Measurements from ENCODE around the gene CGN.
"Not testable (repeated sequence)": the region's sequence is repeated elsewhere in the genome, so short reads cannot be mapped to it uniquely, and the experiment has no call there.

The CGN gene

DNA sequence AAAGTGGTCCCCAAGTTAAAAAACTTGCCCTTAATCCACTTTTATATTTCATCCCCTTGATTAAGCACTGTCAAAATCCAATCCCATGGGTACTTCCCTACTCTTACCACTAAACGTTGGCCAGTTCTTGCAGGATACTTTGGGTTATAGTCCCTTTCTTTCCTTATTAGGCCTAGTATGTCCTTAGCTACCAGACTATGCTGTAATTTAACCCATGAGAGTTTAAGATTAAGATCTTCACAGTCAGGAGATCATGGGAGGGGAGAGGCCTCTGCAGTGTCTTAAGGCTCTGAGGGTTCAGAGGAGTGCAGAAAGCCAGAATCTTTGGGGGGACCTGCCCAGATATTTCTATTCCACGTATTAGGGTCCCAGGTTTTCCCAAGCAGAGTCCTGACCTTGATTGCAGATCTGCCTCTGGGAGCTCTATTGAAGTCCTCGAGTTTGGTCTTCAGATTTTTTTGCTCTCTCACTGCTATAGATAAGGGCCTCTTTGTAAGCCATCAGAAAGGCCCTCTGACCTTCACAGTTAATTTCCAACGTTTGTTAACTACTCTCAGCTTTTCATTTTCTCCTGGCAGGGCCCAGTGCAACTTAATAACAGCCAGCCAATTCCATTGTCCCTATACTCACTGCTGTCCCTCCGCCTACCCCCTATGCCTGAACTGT, 9.0 kb upstream of the CGN start:
- DNase-seq, result no peak

DNA sequence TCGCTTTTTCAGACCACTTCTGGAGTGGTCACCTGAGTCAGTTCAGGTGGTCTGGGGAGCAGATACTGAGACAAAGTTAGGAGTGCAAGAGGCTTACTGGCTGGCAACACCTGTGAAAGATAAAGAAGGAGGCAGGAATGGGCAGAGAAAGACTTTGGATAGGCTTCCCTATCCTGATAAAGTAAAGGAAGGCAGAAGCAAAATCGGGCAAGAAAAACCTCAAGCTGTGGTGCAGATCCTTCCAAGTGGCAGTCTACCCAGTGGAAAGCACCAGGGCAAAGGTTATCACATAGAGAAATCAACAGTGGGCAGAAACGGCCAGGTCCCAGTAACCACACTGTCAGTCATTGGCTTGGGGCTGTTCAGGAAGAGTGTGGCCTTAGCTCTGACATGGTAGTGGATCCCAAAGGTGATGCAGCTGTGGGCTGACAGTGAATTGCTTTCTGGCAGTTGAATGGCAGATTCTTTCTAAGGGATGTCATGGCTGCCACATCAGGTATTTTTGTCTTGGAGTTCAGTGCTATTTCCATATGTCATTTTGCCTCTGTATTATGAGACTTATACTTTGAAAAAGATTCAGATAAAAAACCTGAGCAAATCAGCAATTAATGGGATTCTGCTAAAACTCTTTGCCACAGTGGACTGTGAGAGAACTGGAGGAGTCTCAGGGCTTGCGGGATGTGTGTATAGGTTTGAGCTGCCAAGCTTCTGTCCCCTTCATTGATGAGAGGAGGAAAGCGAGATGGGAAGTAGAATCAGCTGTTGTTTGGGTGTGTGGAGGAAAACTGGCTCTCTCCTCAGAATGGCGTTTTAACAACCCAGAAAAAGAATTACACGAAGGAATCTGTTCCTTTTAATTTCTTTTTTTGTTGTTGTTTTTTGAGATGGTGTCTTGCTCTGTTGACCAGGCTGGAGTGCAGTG, 8.1 kb upstream of the CGN start:
- DNase-seq, result no peak

DNA sequence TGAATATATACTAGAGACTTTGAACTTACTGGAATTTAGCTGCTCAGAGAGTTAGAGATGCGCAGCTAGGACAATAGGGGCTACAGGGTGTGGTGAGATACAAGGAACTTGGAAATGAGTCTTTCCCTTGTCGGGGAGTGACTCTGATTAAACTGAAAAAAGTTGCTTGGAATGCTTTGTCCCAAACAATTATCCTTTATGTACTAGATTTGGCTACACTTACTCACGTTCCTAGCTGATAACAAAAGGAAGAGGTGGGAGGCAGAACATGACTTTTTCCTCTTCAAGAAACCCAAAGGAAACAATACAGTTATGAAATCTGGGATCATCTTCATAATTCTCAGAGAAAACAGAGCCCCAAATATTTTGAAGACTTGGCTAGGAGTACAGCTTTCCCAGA, 6.9 kb upstream of the CGN start:
- DNase-seq, result no peak

DNA sequence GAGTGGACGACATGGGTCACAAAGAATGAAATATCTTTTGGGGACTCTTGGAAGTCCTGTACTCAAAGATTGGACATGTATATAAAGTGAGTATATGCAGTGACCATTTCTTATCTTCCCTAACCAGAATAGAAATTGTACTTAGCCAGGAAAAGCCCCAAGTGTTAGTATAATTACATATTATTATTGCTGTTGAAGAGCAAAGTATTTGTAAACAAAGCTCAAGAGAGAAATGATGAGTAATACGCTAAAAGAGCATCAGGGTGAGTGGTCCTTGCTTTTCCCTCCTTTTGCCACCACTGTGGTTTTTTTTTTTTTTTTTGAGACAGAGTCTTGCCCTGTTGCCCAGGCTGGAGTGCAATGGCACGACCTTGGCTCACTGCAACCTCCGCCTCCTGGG, 6.4 kb upstream of the CGN start:
- DNase-seq, result no peak

DNA sequence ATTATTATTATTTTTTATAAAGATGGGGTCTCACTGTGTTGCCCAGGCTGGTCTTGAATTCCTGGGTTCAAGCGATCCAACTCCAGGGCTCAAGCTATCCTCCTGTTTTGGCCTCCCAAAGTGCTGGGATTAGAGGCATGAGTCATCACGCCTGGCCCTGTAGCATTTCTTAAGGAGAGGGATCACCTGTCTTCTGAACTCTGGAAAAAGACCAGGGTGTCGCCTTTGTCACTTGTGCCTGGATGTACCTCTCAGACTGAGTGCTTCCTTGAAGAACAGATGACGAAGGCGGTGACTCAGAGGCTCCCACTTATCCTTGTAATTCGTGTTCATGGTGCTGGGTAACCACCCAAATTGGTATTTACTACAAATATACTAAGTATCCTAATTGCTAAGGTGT, 2.4 kb upstream of the CGN start:
- no peak for DNase-seq

DNA sequence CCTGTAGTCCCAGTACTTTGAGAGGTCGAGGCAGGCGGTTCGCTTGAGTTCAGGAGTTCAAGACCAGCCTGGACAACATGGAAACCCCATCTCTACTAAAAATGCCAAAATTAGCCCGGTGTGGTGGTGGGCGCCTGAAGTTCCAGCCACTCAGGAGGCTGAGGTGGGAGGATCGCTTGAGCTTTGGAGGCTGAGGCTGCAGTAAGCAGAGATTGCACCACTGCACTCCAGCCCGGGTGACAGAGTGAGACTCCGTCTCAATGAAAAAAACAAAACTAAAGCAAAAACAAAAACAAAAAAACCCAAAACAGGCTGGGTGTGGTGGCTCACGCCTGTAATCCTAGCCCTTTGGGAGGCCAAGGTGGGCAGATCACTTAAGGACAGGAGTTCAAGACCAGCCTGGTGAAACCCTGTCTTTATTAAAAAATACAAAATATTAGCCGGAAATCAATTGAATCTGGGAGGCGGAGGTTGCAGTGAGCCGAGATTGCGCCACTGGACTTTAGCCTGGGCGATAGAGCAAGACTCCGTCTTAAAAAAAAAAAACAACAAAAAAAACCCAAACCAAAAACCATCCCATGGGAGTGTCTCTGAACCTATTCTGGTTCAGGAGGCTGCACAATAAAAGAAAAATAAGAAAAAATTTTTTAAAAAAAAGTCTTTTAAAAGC, 1.7 kb upstream of the CGN start:
- no peak for DNase-seq

DNA sequence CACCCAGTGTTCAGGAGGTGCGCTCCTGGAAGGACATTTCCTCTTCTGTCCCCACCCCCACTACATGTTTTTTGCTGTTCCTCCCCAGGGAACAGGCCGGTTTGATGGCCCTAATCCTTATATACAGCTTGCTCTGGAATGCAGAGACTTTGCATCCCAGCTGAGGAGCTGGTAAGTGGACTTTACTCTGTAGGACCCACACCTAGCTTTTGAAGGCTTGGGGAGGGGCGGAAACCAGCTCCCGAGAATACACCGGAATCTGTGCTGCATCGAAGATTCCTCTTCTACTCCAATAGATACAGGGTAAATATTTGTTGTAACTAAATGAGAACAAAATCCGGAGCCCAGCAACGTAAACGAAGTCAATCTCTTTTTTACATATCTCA, 1.2 kb upstream of the CGN start:
- DNase-seq, result no peak

DNA sequence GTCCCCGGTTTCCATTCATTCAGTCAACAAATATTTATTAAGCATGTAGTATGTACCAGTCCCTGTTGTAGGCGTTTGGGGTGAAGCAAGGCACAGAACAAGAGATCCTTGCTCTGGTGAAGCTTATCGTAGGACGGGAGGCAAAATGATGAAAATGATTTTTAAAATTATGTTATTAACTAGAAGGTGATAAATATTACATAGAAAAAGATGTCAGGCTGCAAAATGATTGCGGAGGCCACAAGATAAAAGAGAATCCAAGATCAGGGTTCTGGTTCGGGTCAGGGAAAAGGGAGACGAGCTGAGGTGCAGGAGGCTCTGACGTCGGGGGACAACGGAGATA, 602 bp upstream of the CGN start:
- no peak for DNase-seq

DNA sequence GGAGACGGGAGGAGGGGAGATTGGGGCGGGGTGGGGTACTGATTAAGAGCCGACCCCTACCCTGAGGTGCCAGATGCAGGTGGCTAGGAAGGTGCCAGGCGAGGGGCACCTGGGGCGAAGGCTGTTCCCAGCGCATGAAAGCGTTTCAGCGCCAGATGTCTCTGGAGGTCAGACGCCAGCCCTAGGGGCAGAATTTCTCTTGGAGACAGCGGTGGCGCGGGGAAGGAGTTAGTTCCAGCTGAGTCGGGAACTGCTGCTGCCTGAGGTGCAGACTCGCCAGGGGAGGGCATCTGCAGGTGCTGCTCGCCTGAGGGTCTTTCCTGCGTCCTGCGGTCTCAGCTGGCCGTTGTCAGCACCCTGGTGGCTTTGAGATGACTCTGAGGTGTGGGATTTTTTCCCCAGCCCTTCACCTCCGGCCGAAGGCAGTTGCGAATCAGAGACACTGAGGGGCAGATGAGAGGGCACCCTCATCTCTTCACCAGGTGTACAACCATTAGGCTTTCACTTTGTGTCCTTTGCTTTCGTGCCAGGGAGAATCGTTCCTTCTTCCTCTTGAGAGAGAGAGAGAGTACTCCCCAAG, 539 bp downstream of the CGN start:
- DNase-seq, result no peak

DNA sequence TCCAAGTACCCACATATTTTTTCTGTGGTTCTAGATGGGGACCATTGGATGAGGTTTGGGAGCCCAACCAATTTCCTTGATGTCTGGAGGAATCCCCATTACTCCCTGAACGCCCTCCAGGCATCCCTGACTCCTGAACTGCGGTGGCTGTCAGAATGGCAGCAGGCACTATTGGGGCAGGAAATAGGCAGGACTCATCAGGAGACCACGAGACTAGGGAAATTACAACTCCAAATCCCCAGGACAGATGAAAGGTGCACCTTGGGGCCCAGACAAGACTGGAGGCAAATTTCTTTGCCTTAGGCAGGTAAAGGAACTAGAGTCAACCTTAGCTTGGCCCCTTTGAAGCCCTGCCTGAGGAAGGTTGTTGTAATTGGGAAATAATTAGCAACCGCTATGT, 1.1 kb downstream of the CGN start:
- DNase-seq, result no peak

DNA sequence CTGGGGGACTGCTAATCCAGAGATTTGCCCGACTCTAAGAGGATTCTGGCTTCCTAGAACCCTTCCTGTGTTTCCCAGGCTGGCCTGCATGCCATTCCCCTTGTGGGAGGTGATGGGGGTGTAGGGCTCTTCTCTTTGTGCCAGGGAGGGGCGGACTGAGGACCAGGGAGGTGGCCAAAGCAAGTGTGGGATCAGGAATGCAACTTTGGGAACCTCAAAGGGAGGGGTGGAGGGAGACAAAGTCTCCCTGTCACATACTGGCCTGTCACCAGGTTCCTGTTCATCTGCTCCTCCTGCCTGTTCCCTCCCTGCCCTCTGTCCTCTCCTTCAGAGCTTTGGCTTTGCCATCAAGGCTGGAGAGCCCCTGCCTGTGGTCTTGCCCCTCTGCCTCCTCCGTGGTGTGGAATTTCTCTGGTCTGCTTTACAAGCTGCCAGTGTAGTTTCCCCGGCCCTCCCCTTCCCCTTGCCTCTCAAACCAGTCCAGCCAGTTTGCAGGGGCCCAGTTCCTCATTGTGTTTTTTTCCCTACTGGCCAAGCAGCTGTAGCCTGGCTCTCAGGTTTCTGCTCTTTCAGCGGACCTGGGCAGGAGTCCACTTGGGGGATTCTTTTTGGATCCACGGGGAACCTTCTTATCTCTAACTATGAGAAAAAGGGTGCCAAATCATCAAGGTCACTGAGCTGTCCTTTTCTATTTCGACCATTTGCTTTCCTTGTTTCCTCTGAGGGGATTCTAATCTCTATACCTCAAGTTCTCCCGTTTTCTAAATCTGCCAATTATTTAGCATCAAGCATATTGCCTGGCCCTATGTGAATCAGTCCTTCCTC, 1.8 kb downstream of the CGN start:
- no peak for DNase-seq

DNA sequence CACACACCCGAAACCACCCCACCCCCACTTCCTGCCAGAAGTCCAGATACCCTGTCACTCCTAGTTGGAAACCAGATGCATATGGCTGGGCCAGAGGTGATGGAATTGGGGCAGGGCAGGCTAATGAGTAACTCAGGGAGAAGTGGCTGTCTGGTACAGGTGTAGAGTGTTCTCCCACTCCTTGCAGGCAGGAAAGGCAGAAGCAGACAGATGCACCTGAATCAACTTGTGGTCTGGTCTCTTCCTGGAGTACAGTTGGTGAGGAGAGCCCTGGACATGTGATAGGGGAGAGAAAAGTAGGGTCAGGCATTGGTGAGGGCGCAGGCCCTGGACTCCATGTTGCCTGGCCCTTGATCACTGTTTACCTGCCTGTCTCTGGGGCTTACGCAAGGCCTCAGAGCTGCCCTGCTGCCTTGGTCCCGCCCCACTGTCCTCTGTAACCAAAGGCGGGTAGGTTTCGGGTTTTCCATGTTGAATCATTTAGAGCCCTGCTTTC, 2.5 kb downstream of the CGN start:
- DNase-seq, result no peak

DNA sequence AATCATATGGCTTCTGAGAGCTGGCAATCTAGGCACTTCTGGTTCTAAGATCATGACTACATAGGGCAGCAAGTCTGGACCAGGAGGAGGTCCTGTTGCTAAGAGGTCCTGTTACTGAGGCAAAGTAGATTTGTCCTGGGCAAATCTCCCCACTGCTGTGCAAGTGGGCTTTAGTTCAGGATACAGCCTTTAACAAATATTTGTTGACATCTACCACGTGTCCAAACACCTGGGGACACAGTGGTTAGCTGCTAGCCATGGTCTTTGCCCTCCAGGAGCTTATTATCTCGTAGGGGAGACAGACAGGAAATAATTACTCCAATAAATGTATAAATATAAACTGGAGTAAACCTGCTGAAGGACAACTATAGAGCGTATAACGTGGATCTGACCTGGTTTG, 3.2 kb downstream of the CGN start:
- no peak for DNase-seq

DNA sequence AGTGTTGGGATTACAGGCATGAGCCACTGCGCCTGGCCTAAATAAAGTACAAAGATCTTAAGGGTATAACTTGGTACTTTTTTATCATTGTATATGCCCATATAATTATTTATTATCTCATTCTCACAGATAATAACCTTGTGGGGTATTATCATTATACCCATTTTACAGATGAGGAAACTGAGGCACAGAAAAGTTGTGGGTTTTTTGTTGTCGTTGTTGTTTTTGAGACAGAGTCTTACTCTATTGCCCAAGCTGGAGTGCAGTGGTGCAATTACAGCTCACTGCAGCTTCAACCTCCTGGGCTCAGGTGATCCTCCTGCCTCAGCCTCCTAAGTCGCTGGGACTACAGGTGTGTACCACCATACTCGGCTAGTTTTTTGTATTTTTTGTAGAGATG, 4.1 kb downstream of the CGN start:
- no peak for DNase-seq

DNA sequence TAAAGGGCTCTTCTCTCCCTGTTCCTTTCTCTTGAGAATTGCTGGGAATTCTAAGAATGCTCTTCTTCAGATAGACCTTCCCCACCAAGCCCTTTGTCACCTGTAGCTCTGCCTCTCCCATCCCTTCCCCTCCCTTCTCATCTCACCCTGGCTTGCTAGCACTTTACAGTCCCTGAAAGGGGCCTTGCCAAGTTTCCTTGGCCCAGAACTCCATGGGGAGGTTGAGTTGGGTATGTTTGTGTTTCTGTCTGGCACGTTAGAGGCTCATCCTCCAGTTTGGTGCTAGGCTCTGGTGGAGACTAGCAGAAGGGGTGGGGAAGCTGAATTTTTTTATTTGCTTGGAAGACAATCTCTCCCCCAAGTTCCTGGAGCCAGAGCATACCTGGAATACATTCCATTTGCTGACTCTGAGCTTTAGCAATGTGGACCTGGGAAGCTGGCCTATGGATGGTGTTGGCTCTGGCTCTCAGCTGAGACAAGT, 4.9 kb downstream of the CGN start:
- no peak for DNase-seq

DNA sequence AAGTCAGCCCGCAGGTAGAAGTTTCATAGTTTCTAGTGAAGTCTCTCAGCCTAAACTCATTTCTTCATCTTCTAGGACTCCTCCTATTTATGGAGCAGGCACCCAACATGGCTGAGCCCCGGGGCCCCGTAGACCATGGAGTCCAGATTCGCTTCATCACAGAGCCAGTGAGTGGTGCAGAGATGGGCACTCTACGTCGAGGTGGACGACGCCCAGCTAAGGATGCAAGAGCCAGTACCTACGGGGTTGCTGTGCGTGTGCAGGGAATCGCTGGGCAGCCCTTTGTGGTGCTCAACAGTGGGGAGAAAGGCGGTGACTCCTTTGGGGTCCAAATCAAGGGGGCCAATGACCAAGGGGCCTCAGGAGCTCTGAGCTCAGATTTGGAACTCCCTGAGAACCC, 7.2 kb downstream of the CGN start:
- no peak for DNase-seq

DNA sequence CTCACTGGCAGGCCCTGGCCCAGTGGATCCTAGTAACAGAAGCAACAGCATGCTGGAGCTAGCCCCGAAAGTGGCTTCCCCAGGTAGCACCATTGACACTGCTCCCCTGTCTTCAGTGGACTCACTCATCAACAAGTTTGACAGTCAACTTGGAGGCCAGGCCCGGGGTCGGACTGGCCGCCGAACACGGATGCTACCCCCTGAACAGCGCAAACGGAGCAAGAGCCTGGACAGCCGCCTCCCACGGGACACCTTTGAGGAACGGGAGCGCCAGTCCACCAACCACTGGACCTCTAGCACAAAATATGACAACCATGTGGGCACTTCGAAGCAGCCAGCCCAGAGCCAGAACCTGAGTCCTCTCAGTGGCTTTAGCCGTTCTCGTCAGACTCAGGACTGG, 7.7 kb downstream of the CGN start:
- DNase-seq, result no peak

DNA sequence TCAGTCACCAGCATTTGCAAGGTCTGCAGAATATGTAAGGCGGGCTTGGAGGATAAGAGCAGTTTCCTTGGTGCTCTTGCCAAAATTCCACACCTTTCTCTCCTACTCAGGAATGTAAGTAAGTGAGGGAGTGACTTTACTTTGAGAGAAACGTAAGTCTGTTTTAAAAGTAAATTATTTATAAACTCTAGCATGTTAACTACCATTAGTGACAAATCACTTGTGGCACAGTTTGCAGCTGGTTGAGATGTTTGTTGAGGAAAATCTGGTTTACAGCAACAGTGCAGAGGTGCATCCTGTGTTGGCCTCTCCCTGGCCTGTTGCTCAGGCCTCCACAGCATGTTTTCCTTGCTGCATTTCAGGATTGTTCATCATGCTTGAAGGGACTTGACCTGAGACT, 8.5 kb downstream of the CGN start:
- no peak for DNase-seq

DNA sequence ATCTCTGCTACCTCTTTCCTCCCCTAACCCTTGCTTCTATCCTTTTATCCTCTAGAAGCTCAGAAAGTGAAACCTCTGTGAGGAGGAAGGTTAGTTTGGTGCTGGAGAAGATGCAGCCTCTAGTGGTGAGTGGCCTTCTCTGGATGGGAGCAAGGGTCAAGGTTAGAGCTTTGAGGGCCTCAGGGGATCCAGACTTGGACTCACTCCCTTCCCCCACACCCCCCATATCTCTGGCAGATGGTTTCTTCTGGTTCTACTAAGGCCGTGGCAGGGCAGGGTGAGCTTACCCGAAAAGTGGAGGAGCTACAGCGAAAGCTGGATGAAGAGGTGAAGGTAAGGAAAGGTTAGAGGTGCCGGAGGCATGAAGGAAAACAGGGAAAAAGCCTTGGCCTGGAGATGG, 9.2 kb downstream of the CGN start:
- no peak for DNase-seq

DNA sequence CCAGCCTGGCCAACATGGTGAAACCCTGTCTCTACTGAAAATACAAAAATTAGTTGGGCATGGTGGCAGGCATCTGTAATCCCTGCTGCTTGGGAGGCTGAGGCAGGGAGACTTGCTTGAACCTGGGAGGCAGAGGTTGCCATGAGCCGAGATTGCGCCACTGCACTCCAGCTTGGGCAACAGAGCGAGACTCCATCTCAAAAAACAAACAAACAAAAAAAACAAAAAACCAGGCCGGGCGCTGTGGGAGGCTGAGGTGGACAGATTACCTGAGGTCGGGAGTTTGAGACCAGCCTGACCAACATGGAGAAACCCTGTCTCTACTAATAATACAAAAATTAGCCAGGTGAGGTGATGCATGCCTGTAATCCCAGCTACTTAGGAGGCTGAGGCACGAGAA, 11.2 kb downstream of the CGN start:
- not testable (repeated sequence) for DNase-seq

DNA sequence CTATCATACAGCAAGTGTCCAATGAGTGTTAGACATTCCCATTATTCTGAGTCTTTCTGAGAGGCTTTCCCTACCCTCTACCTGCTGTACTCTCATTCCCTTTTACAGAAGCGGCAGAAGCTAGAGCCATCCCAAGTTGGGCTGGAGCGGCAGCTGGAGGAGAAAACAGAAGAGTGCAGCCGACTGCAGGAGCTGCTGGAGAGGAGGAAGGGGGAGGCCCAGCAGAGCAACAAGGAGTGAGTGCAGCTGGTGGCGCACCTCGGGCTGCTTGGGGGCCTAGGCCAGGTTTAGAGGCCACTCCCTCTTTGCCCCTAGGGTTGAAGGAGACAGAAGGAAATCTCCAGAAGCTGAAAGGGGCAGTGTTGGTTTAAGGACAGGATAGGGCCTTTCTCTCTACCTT, 12.1 kb downstream of the CGN start:
- no peak for DNase-seq

DNA sequence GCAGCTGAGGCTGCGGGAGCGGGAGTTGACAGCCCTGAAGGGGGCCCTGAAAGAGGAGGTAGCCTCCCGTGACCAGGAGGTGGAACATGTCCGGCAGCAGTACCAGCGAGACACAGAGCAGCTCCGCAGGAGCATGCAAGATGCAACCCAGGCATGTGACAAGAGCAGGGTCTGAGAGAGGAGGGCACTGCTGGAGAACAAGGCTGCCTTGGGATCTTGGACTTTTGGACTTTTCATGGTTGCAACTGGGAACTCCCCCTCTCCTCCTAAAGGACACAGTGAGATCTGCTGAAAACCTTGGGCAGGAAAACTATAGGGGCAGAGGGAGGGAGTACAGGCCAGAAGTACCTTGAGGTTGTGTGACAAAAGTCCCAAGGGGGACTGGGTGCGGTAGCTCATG, 13.5 kb downstream of the CGN start:
- DNase-seq, result no peak

All from fibroblast of upper back skin (primary cell).